ENCODE results near the gene LAIR1. TPM values are rescaled to one million over a fixed set of nuclear protein-coding genes. Genes with fewer than 3 reads are reported as not detected.

LAIR1 gene
- total RNA-seq, 1 donor from 2014 or later: 30.5 TPM

DNA sequence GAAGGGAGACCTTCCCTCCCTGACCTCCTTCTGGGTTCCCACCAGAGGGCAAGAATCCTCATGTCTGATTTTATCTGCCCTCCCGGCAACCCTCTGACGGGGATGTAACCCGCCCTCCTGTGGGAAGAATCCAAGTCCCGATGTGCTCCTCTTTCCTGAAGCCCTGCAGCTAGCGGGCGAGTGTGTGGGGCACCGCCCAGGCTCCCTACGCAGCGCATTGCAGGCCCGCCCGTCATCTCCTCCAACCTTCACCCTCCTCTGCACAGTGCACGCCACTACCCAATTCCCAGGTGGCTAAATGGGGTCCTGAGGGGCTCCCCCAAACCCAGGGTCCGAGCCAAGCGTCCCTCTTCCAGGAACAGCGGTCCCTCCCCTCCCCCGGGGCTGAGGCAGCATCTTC, 7.3 kb downstream of the LAIR1 start:
- intact Hi-C loops (cut with micrococcal nuclease): no loop called here
- TF ChIP-seq, protein P1, sequence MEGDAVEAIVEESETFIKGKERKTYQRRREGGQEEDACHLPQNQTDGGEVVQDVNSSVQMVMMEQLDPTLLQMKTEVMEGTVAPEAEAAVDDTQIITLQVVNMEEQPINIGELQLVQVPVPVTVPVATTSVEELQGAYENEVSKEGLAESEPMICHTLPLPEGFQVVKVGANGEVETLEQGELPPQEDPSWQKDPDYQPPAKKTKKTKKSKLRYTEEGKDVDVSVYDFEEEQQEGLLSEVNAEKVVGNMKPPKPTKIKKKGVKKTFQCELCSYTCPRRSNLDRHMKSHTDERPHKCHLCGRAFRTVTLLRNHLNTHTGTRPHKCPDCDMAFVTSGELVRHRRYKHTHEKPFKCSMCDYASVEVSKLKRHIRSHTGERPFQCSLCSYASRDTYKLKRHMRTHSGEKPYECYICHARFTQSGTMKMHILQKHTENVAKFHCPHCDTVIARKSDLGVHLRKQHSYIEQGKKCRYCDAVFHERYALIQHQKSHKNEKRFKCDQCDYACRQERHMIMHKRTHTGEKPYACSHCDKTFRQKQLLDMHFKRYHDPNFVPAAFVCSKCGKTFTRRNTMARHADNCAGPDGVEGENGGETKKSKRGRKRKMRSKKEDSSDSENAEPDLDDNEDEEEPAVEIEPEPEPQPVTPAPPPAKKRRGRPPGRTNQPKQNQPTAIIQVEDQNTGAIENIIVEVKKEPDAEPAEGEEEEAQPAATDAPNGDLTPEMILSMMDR (IDR thresholded peaks at IDR 0.05): no peak
- Mint-ChIP-seq H3K27ac (no peak overlapping the region), H3K4me3 (no peak overlapping the region), H3K36me3 (ENCODE audit: low read depth) (peaks cover 31% of the 10 kb centered on the region), H3K27me3 (no peaks in the 10 kb centered on the region), H3K4me1 (peaks cover 42% of the 10 kb centered on the region), H3K9me3 (no peaks in the 10 kb centered on the region)
- CTCF ChIA-PET: interaction anchor here (1.1 to 7.7 kb wide), 3 partner anchors 31 to 34 kb away, joined by 4 to 82 read pairs (median 33); no protein-coding TSS in a partner anchor
- ATAC-seq (ENCODE audit: low read depth) (no peak), DNase-seq (no peak)
- POLR2A ChIA-PET: interaction anchor here (0.8 kb wide), 2 partner anchors 12 to 21 kb away, joined by 3 read pairs; no protein-coding TSS in a partner anchor

DNA sequence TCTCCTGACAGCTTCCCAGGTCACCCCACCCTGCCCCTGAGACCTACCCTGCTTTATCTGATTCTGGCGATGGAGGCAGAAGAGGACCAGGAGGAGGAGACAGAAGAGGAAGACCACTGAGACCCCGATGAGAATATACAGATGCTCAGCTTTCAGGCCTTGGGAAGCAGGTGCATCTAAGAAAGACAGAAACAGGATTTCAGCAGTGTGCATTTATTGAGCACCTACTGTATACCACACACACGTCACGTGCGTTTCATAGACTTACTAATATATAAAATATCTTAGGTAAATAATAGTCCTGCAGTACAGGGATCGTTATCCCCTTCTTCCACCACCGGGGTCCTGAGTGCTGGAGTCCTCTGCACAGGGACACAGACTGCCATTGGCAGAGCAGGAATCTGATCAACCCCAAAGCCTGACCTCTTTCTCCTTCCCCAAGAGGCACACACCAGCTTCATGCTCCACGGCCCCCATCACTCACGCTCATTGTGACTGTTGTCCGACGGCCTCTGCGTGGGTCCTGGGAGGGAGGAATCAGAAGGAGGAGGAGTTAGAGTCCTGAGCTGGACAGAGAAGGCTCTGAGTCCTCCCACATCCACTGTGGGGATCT, 8.2 kb downstream of the LAIR1 start:
- Mint-ChIP-seq H3K9me3 (no peaks in the 10 kb centered on the region), H3K36me3 (ENCODE audit: low read depth) (peaks cover 29% of the 10 kb centered on the region), H3K27ac (peak overlapping the region; percentile 12), H3K27me3 (no peaks in the 10 kb centered on the region), H3K4me1 (peaks cover 42% of the 10 kb centered on the region), H3K4me3 (no peak overlapping the region)
- ChIA-PET POLR2A (interaction anchor here (0.8 kb wide), 2 partner anchors 11 to 22 kb away, joined by 3 read pairs; no protein-coding TSS in a partner anchor), CTCF (interaction anchor here (1.1 to 7.7 kb wide), 4 partner anchors 31 to 37 kb away, joined by 4 to 82 read pairs (median 18); no protein-coding TSS in a partner anchor)
- ATAC-seq (ENCODE audit: low read depth) (no peak), DNase-seq (no peak)
- TF ChIP-seq, protein P1 (IDR thresholded peaks at IDR 0.05): no peak
- intact Hi-C loops (cut with micrococcal nuclease): loop anchor here (1.0 kb wide), 1 partner anchor 35 kb away; no protein-coding TSS in a partner anchor

- no peak for DNase-seq
- no peaks in the 10 kb centered on the region for H3K9me3 Mint-ChIP-seq
- ATAC-seq (ENCODE audit: low read depth): no peak
- TF ChIP-seq, protein P1 (IDR thresholded peaks at IDR 0.05): no peak
- ChIA-PET POLR2A (interaction anchor here (2.7 kb wide), 1 partner anchor 11 kb away, joined by 21 read pairs; no protein-coding TSS in a partner anchor), CTCF (interaction anchor here (1.2 to 7.7 kb wide), 4 partner anchors 22 to 36 kb away, joined by 4 to 82 read pairs (median 18); no protein-coding TSS in a partner anchor)
- intact Hi-C loops (cut with micrococcal nuclease): loop anchor here (1.0 kb wide), 1 partner anchor 36 kb away; no protein-coding TSS in a partner anchor
- no peaks in the 10 kb centered on the region for H3K27me3 Mint-ChIP-seq
- peaks cover 28% of the 10 kb centered on the region for H3K36me3 Mint-ChIP-seq (ENCODE audit: low read depth)
- H3K4me1 Mint-ChIP-seq: peaks cover 42% of the 10 kb centered on the region
- no peak overlapping the region for H3K4me3 Mint-ChIP-seq
- H3K27ac Mint-ChIP-seq: no peak overlapping the region
Measured at GRCh38 chr19:54355675-54356074, 9.1 kb downstream of the LAIR1 start.

GRCh38 chr19:54354761-54355160, 10.0 kb downstream of the LAIR1 start:
- Mint-ChIP-seq H3K9me3 (no peaks in the 10 kb centered on the region), H3K4me1 (peaks cover 41% of the 10 kb centered on the region), H3K4me3 (no peak overlapping the region), H3K27ac (no peak overlapping the region), H3K27me3 (no peaks in the 10 kb centered on the region), H3K36me3 (ENCODE audit: low read depth) (peaks cover 28% of the 10 kb centered on the region)
- DNase-seq: no peak
- ChIA-PET POLR2A (interaction anchor here (0.6 to 2.7 kb wide), 4 partner anchors 10 to 34 kb away, joined by 3 to 21 read pairs (median 4); no protein-coding TSS in a partner anchor), CTCF (interaction anchor here (1.0 to 7.7 kb wide), 7 partner anchors 23 to 89 kb away, joined by 4 to 82 read pairs (median 6); partner anchors contain the start of gene LILRA5)
- no peak for ATAC-seq (ENCODE audit: low read depth)
- intact Hi-C loops (cut with micrococcal nuclease): loop anchor here (1.0 kb wide), 2 partner anchors 29 to 88 kb away; no protein-coding TSS in a partner anchor
- TF ChIP-seq, protein P1 (IDR thresholded peaks at IDR 0.05): no peak

DNA sequence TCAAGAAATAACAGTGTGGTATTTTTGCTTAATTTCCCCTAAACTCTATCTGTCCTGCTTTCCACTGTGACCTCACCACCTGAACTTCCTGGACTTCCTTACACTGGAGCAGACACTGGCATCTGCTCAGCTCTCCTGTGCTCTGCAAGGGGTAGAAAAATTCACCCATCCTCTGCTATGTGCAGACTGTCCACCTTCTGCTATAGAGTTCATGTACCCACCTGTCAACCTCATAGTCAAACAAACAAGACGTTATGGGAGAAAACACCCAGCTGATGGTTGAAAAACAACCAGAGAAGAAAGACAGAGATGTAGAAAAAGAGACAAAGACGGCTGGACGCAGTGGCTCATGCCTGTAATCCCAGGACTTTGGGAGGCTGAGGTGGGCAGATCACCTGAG, 12.2 kb downstream of the LAIR1 start:
- peaks cover 57% of the 10 kb centered on the region for H3K4me1 Mint-ChIP-seq
- H3K27me3 Mint-ChIP-seq: peaks cover 4% of the 10 kb centered on the region
- H3K27ac Mint-ChIP-seq: peak overlapping the region; percentile 83
- DNase-seq (no peak), ATAC-seq (ENCODE audit: low read depth) (no peak)
- H3K9me3 Mint-ChIP-seq: no peaks in the 10 kb centered on the region
- peaks cover 26% of the 10 kb centered on the region for H3K36me3 Mint-ChIP-seq (ENCODE audit: low read depth)
- TF ChIP-seq, protein P1 (IDR thresholded peaks at IDR 0.05): no peak
- ChIA-PET CTCF (interaction anchor here (1.1 to 7.7 kb wide), 6 partner anchors 12 to 39 kb away, joined by 3 to 82 read pairs (median 4); partner anchors contain the start of gene LAIR1), POLR2A (interaction anchor here (0.6 to 1.5 kb wide), 3 partner anchors 25 to 49 kb away, joined by 3 to 6 read pairs (median 4); no protein-coding TSS in a partner anchor)
- peak overlapping the region; percentile 36 for H3K4me3 Mint-ChIP-seq
- intact Hi-C loops (cut with micrococcal nuclease): no loop called here
